Natural killer cell treated with Interleukin-12 subunit alpha and Interleukin-12 subunit beta and Interleukin-15 and Interleukin-18, amount 100 ng/mL, for 72 hours (primary cell): ENCODE data around the gene AGXT. TPM values are rescaled to one million over a fixed set of nuclear protein-coding genes. Genes with fewer than 3 reads are reported as not detected.
A peak's percentile ranks its signal among the peaks of the same experiment; 100 is the strongest.
"Not testable (repeated sequence)": the region's sequence is repeated elsewhere in the genome, so short reads cannot be mapped to it uniquely, and the experiment has no call there.

ENCODE experiments used
- ATAC-seq, 2 donors: fragments of 150-1000 bp; cut with Tn5 transposase in 1 of 2; sonication (Bioruptor Pico), chemical (Tn5 transposase) in 1 of 2; 2 replicates each; pipeline ENCODE4 v1.10.0; 2021
- DNase-seq: peaks from one replicate; pipeline ENCODE4 v3.0.0; 2022; ENCODE audit warnings: low spot score
- H3K27ac Mint-ChIP-seq, 2 donors: 1 replicate in 1 of 2; 2 replicates in 1 of 2; pipeline ENCODE4 v1.8.0; 2022; ENCODE audit warnings: mixed read lengths in 2 of 2, mild to moderate bottlenecking in 1 of 2, moderate library complexity in 1 of 2
- H3K27me3 Mint-ChIP-seq, 2 donors: 1 replicate in 1 of 2; 2 replicates in 1 of 2; pipeline ENCODE4 v1.8.0; 2022; ENCODE audit warnings: mixed read lengths in 2 of 2
- H3K36me3 Mint-ChIP-seq: one replicate; pipeline ENCODE4 v1.8.0; 2022; ENCODE audit warnings: mixed read lengths
- H3K4me1 Mint-ChIP-seq, 2 donors: 1 replicate in 1 of 2; 2 replicates in 1 of 2; pipeline ENCODE4 v1.8.0; 2022; ENCODE audit warnings: low read depth in 2 of 2, mixed read lengths in 2 of 2, mild to moderate bottlenecking in 1 of 2
- H3K4me3 Mint-ChIP-seq: one replicate; pipeline ENCODE4 v1.8.0; 2022; ENCODE audit warnings: mixed read lengths
- H3K9me3 Mint-ChIP-seq: 2 replicates; pipeline ENCODE4 v1.8.0; 2022; ENCODE audit warnings: mixed read lengths
- total RNA-seq, 2 donors: library from RNA; stranded (reverse); gene quantifications; one replicate each; pipeline ENCODE4 v1.2.3, GENCODE V29; 2022

The AGXT gene
- total RNA-seq, 2 donors from 2014 or later: not detected

- Mint-ChIP-seq H3K9me3 (no peaks in the 10 kb centered on the region), H3K4me3 (no peak overlapping the region), H3K4me1 (peaks cover 0 to 5% of the 10 kb centered on the region in 2 donors), H3K27ac (no peak overlapping the region), H3K27me3 (peaks cover 3 to 11% of the 10 kb centered on the region in 2 donors), H3K36me3 (no peaks in the 10 kb centered on the region)
- ATAC-seq (no peak), DNase-seq (no peak)
Observed at GRCh38 chr2:240833724-240834285, 34.8 kb upstream of the AGXT start.

- peaks cover 0 to 5% of the 10 kb centered on the region in 2 donors for H3K4me1 Mint-ChIP-seq
- DNase-seq (no peak), ATAC-seq (no peak)
- peaks cover 0 to 4% of the 10 kb centered on the region in 2 donors for H3K27me3 Mint-ChIP-seq
- H3K27ac Mint-ChIP-seq: no peak overlapping the region
- H3K4me3 Mint-ChIP-seq: no peak overlapping the region
- no peaks in the 10 kb centered on the region for H3K36me3 Mint-ChIP-seq
- no peaks in the 10 kb centered on the region for H3K9me3 Mint-ChIP-seq
Observed at GRCh38 chr2:240834377-240834975, 34.1 kb upstream of the AGXT start.

DNA sequence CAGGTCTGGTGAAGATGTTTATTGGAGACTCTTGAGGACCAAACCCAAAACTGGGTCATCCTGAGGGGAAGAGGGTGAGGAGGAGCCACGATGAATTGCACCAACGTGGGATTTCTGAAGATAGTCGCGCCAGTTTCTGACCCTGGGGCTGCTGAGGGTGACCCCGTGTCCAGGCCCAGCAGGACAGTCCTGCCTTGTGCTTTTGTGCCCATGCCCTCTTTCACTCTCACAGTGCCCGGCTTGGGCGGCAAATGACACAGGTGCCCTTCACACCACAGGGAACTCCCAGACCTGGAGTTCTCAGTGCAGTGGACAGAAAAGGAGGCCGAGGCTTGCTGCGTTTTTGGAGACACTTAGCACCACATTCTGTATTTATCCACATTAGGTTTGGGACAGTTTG is 33.1 kb upstream of the AGXT start:
- ATAC-seq (no peak), DNase-seq (no peak)
- Mint-ChIP-seq H3K36me3 (no peaks in the 10 kb centered on the region), H3K27me3 (peaks cover 0 to 4% of the 10 kb centered on the region in 2 donors), H3K27ac (peak overlapping the region in 1 of 2 donors; percentile 28), H3K4me3 (no peak overlapping the region), H3K9me3 (no peaks in the 10 kb centered on the region), H3K4me1 (peaks cover 0 to 5% of the 10 kb centered on the region in 2 donors)

GRCh38 chr2:240836781-240837467 is 31.7 kb upstream of the AGXT start:
- DNase-seq (no peak), ATAC-seq (no peak)
- H3K36me3 Mint-ChIP-seq: no peaks in the 10 kb centered on the region
- peaks cover 0 to under 1% of the 10 kb centered on the region in 2 donors for H3K4me1 Mint-ChIP-seq
- H3K27ac Mint-ChIP-seq: no peak overlapping the region
- no peaks in the 10 kb centered on the region for H3K9me3 Mint-ChIP-seq
- H3K4me3 Mint-ChIP-seq: no peak overlapping the region
- H3K27me3 Mint-ChIP-seq: peaks cover 0 to 4% of the 10 kb centered on the region in 2 donors

- Mint-ChIP-seq H3K9me3 (no peaks in the 10 kb centered on the region), H3K4me3 (no peak overlapping the region)
- ATAC-seq: no peak
Observed at GRCh38 chr2:240837621-240838020, 31.0 kb upstream of the AGXT start.

GRCh38 chr2:240839152-240840143 is 29.2 kb upstream of the AGXT start:
- H3K4me1 Mint-ChIP-seq: no peaks in the 10 kb centered on the region
- no peak overlapping the region for H3K27ac Mint-ChIP-seq
- DNase-seq (no peak), ATAC-seq (no peak)
- H3K4me3 Mint-ChIP-seq: no peak overlapping the region
- no peaks in the 10 kb centered on the region for H3K36me3 Mint-ChIP-seq
- peaks cover 8% of the 10 kb centered on the region in 2 donors for H3K27me3 Mint-ChIP-seq
- no peaks in the 10 kb centered on the region for H3K9me3 Mint-ChIP-seq

More at GRCh38 chr2:240837621-240838020, 31.0 kb upstream of the AGXT start:
- no peak for DNase-seq
- no peaks in the 10 kb centered on the region for H3K4me1 Mint-ChIP-seq
- H3K27me3 Mint-ChIP-seq: peaks cover 0 to 6% of the 10 kb centered on the region in 2 donors
- H3K27ac Mint-ChIP-seq: no peak overlapping the region
- H3K36me3 Mint-ChIP-seq: no peaks in the 10 kb centered on the region

DNA sequence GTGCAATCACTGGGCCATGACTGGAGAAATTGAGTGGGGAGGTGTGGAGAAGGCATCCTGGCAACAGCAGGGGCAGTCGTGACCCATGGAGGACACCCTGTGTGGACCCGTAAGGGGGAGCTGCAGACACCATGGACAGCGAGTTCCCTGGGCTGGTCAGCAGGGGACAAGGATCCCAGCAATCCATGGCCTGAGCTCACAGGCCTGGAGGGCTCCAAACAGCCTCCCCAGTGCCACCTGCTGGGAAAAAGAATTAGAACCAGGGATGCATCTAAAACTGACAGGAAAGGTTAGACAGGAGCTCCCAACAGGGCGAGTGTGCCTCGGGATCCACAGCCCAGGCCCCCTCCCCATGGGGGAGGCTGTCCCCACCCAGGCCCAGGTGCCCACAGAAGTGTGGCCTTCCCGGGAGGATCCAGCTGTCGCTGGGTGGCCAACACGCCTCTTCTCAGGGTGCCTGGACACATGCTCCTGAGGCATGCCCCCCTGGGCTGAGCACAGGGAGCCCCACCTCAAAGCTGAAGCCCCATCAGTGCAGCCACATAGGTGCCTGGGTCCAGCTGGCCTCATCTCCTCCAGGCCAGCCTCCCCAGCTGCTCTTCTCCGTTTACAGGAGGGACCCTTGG is 28.1 kb upstream of the AGXT start:
- no peaks in the 10 kb centered on the region for H3K4me1 Mint-ChIP-seq
- H3K27ac Mint-ChIP-seq: no peak overlapping the region
- no peaks in the 10 kb centered on the region for H3K36me3 Mint-ChIP-seq
- H3K4me3 Mint-ChIP-seq: no peak overlapping the region
- peaks cover 8% of the 10 kb centered on the region in 2 donors for H3K27me3 Mint-ChIP-seq
- H3K9me3 Mint-ChIP-seq: no peaks in the 10 kb centered on the region
- no peak for ATAC-seq
- DNase-seq: no peak

GRCh38 chr2:240846309-240846708 is 22.3 kb upstream of the AGXT start:
- not testable (repeated sequence) for ATAC-seq, H3K4me3 Mint-ChIP-seq, H3K36me3 Mint-ChIP-seq, H3K27ac Mint-ChIP-seq, H3K9me3 Mint-ChIP-seq, H3K4me1 Mint-ChIP-seq, H3K27me3 Mint-ChIP-seq, DNase-seq

GRCh38 chr2:240846873-240847595 is 21.6 kb upstream of the AGXT start:
- no peaks in the 10 kb centered on the region for H3K9me3 Mint-ChIP-seq
- H3K4me1 Mint-ChIP-seq: no peaks in the 10 kb centered on the region
- peaks cover 5 to 8% of the 10 kb centered on the region in 2 donors for H3K27me3 Mint-ChIP-seq
- no peaks in the 10 kb centered on the region for H3K36me3 Mint-ChIP-seq
- no peak overlapping the region for H3K27ac Mint-ChIP-seq
- no peak overlapping the region for H3K4me3 Mint-ChIP-seq
- ATAC-seq (no peak), DNase-seq (no peak)

DNA sequence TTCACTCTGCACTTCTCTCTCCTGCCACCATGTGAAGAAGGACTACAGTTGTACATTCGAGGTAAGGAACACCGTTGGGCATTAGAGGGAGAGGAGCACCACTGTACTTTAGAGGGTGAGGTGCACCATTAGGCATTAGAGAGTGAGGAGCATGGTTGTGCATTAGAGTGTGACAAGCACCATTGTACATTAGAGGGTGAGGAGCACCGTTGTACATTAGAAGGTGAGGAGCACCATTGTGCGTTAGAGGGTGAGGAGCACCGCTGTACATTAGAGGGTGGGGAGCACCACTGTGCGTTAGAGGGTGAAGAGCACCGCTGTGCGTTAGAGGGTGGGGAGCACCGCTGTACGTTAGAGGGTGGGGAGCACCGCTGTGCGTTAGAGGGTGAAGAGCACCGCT is 20.8 kb upstream of the AGXT start:
- Mint-ChIP-seq H3K4me1 (no peaks in the 10 kb centered on the region), H3K4me3 (no peak overlapping the region), H3K27ac (no peak overlapping the region), H3K36me3 (no peaks in the 10 kb centered on the region), H3K27me3 (peaks cover 2 to 8% of the 10 kb centered on the region in 2 donors), H3K9me3 (no peaks in the 10 kb centered on the region)
- ATAC-seq (no peak), DNase-seq (no peak)

- Mint-ChIP-seq H3K9me3 (no peaks in the 10 kb centered on the region), H3K27me3 (peaks cover 1 to 3% of the 10 kb centered on the region in 2 donors), H3K4me3 (no peak overlapping the region), H3K27ac (no peak overlapping the region), H3K36me3 (peaks cover 2% of the 10 kb centered on the region), H3K4me1 (no peaks in the 10 kb centered on the region)
- DNase-seq (no peak), ATAC-seq (no peak)
Observed at GRCh38 chr2:240848900-240849680, 19.5 kb upstream of the AGXT start.

- no peaks in the 10 kb centered on the region for H3K9me3 Mint-ChIP-seq
- H3K4me1 Mint-ChIP-seq: no peaks in the 10 kb centered on the region
- peak in 1 of 2 donors; percentile 8 for ATAC-seq
- peaks cover 6% of the 10 kb centered on the region for H3K36me3 Mint-ChIP-seq
- no peak overlapping the region for H3K27ac Mint-ChIP-seq
- H3K27me3 Mint-ChIP-seq: peaks cover 0 to 2% of the 10 kb centered on the region in 2 donors
- H3K4me3 Mint-ChIP-seq: no peak overlapping the region
- no peak for DNase-seq
Observed at GRCh38 chr2:240850026-240850425, 18.6 kb upstream of the AGXT start.
